Panc1 (cell line): Measurements from ENCODE around the gene ECI2.
"Not testable (repeated sequence)": the region's sequence is repeated elsewhere in the genome, so short reads cannot be mapped to it uniquely, and the experiment has no call there.

ENCODE experiments used
- TCF7L2 ChIP-seq: IDR thresholded peaks from 2 replicates; pipeline ENCODE4 v1.6.1; 2011; ENCODE audit warnings: mild to moderate bottlenecking, low read depth, low read length, inconsistent platforms
- TF ChIP-seq, protein P1 (sequence below): fragments of 450-650 bp; IDR thresholded peaks from 2 replicates; pipeline ENCODE4 v1.5.1; 2017; ENCODE audit warnings: mild to moderate bottlenecking

GRCh38 chr6:4109363-4109815, 26.0 kb downstream of the ECI2 start:
- TF ChIP-seq TCF7L2: not testable (repeated sequence)
- TF ChIP-seq, protein P1, sequence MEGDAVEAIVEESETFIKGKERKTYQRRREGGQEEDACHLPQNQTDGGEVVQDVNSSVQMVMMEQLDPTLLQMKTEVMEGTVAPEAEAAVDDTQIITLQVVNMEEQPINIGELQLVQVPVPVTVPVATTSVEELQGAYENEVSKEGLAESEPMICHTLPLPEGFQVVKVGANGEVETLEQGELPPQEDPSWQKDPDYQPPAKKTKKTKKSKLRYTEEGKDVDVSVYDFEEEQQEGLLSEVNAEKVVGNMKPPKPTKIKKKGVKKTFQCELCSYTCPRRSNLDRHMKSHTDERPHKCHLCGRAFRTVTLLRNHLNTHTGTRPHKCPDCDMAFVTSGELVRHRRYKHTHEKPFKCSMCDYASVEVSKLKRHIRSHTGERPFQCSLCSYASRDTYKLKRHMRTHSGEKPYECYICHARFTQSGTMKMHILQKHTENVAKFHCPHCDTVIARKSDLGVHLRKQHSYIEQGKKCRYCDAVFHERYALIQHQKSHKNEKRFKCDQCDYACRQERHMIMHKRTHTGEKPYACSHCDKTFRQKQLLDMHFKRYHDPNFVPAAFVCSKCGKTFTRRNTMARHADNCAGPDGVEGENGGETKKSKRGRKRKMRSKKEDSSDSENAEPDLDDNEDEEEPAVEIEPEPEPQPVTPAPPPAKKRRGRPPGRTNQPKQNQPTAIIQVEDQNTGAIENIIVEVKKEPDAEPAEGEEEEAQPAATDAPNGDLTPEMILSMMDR: not testable (repeated sequence)
